ENCODE data around the gene NDUFA13. TPM values are rescaled to one million over a fixed set of nuclear protein-coding genes. Genes with fewer than 3 reads are reported as not detected.
A peak's percentile ranks its signal among the peaks of the same experiment; 100 is the strongest.

NDUFA13 gene
- polyA plus RNA-seq, 1 donor from 2014 or later, result 266 TPM

GRCh38 chr19:19530889-19531288 is 14.9 kb downstream of the NDUFA13 start:
- H4K20me1 ChIP-seq (ENCODE audit: insufficient read depth), result no peaks in the 10 kb centered on the region
- H3K9me3 ChIP-seq (ENCODE audit: low read length), result no peaks in the 10 kb centered on the region
- TF ChIP-seq CTCF (IDR thresholded peaks at IDR 0.05; ENCODE audit: poor library complexity, severe bottlenecking), result no peak
- TF ChIP-seq RAD21 (conservative IDR thresholded peaks at IDR 0.05), result no peak
- TF ChIP-seq TAF1 (IDR thresholded peaks at IDR 0.05; ENCODE audit: low read depth), result no peak
- TF ChIP-seq MXI1 (conservative IDR thresholded peaks at IDR 0.05; ENCODE audit: poor library complexity, severe bottlenecking), result no peak
- TF ChIP-seq EP300 (conservative IDR thresholded peaks at IDR 0.05; ENCODE audit: poor library complexity, severe bottlenecking), result no peak
- TF ChIP-seq EZH2 (IDR thresholded peaks at IDR 0.05; ENCODE audit: borderline replicate concordance, insufficient read depth, low read length, poor library complexity, severe bottlenecking), result no peak
- TF ChIP-seq POLR2AphosphoS5 (IDR thresholded peaks at IDR 0.05), result no peak
- no peak for TF ChIP-seq REST (IDR thresholded peaks at IDR 0.05; ENCODE audit: borderline replicate concordance)
- TF ChIP-seq SMC3 (conservative IDR thresholded peaks at IDR 0.05; ENCODE audit: poor library complexity), result no peak
- no peak overlapping the region for H2AFZ ChIP-seq (ENCODE audit: low read depth, low read length)
- no peaks in the 10 kb centered on the region for H3K36me3 ChIP-seq (ENCODE audit: insufficient read depth, low read length)
- no peaks in the 10 kb centered on the region for H3F3A ChIP-seq (ENCODE audit: insufficient read depth, low read length, poor library complexity, severe bottlenecking)
- no peak overlapping the region for H3K4me3 ChIP-seq (ENCODE audit: low read length)
- no peak overlapping the region for H3K9ac ChIP-seq (ENCODE audit: low read length)
- no peaks in the 10 kb centered on the region for H3K27me3 ChIP-seq (ENCODE audit: insufficient read depth, low read depth, low read length)
- H3K27ac ChIP-seq (ENCODE audit: low read length), result no peak overlapping the region
- no peaks in the 10 kb centered on the region for H3K9me2 ChIP-seq (ENCODE audit: insufficient read depth, low read length)
- no peak overlapping the region for H3K4me2 ChIP-seq (ENCODE audit: low read length)
- no peaks in the 10 kb centered on the region for H3K79me2 ChIP-seq (replicated peaks; ENCODE audit: insufficient read depth, low read length)

- no peak overlapping the region for H3K27ac ChIP-seq (ENCODE audit: low read length)
- no peak overlapping the region for H3K4me2 ChIP-seq (ENCODE audit: low read length)
- no peaks in the 10 kb centered on the region for H3K9me3 ChIP-seq (ENCODE audit: low read length)
- H3K4me3 ChIP-seq (ENCODE audit: low read length), result no peak overlapping the region
- no peaks in the 10 kb centered on the region for H3F3A ChIP-seq (ENCODE audit: insufficient read depth, low read length, poor library complexity, severe bottlenecking)
- no peaks in the 10 kb centered on the region for H4K20me1 ChIP-seq (ENCODE audit: insufficient read depth)
- H3K79me2 ChIP-seq (replicated peaks; ENCODE audit: insufficient read depth, low read length), result no peaks in the 10 kb centered on the region
- no peaks in the 10 kb centered on the region for H3K9me2 ChIP-seq (ENCODE audit: insufficient read depth, low read length)
- H3K27me3 ChIP-seq (ENCODE audit: insufficient read depth, low read depth, low read length), result no peaks in the 10 kb centered on the region
- no peaks in the 10 kb centered on the region for H3K36me3 ChIP-seq (ENCODE audit: insufficient read depth, low read length)
- TF ChIP-seq POLR2AphosphoS5 (IDR thresholded peaks at IDR 0.05), result no peak
- no peak for TF ChIP-seq EZH2 (IDR thresholded peaks at IDR 0.05; ENCODE audit: borderline replicate concordance, insufficient read depth, low read length, poor library complexity, severe bottlenecking)
- TF ChIP-seq CTCF (IDR thresholded peaks at IDR 0.05; ENCODE audit: poor library complexity, severe bottlenecking), result peak; percentile 92
- no peak for TF ChIP-seq REST (IDR thresholded peaks at IDR 0.05; ENCODE audit: borderline replicate concordance)
- TF ChIP-seq EP300 (conservative IDR thresholded peaks at IDR 0.05; ENCODE audit: poor library complexity, severe bottlenecking), result no peak
- TF ChIP-seq RAD21 (conservative IDR thresholded peaks at IDR 0.05), result peak; percentile 91
- peak; percentile 92 for TF ChIP-seq SMC3 (conservative IDR thresholded peaks at IDR 0.05; ENCODE audit: poor library complexity)
- TF ChIP-seq MXI1 (conservative IDR thresholded peaks at IDR 0.05; ENCODE audit: poor library complexity, severe bottlenecking), result peak; percentile 28
- no peak for TF ChIP-seq TAF1 (IDR thresholded peaks at IDR 0.05; ENCODE audit: low read depth)
- H3K9ac ChIP-seq (ENCODE audit: low read length), result no peak overlapping the region
- no peak overlapping the region for H2AFZ ChIP-seq (ENCODE audit: low read depth, low read length)
These were observed 16.2 kb downstream of the NDUFA13 start for GRCh38 chr19:19531951-19532805.
